Left ventricle myocardium inferior (tissue), 1 donor: ENCODE data around the gene TMEM38B. TPM values are rescaled to one million over a fixed set of nuclear protein-coding genes. Genes with fewer than 3 reads are reported as not detected.

Experiments
- DNase-seq: peaks from one replicate; pipeline ENCODE4 v3.0.0-alpha.2; 2020
- H3K27ac ChIP-seq: fragments of 200-600 bp; replicated peaks from 2 replicates; pipeline ENCODE4 v1.8.0; 2021
- H3K27me3 ChIP-seq: fragments of 200-600 bp; 2 replicates; pipeline ENCODE4 v1.8.0; 2021; ENCODE audit warnings: low read depth
- H3K36me3 ChIP-seq: fragments of 200-600 bp; 2 replicates; pipeline ENCODE4 v1.8.0; 2021
- H3K4me1 ChIP-seq: fragments of 200-600 bp; 2 replicates; pipeline ENCODE4 v1.8.0; 2021
- H3K4me3 ChIP-seq: fragments of 200-600 bp; 2 replicates; pipeline ENCODE4 v1.8.0; 2021; ENCODE audit warnings: mild to moderate bottlenecking, moderate library complexity
- H3K9me3 ChIP-seq: fragments of 200-600 bp; replicated peaks from 2 replicates; pipeline ENCODE4 v1.8.0; 2021
- intact Hi-C: fragments of 100-400 bp; cut with micrococcal nuclease; formaldehyde crosslinking; loops from one replicate; pipeline ENCODE4 v1.11.0; 2022
- total RNA-seq: library from RNA; stranded (reverse); fragmentation: NEBNext Ultra II Directional; extraction: Animal tissue kit (Norgen Biotek cat#: 25700); gene quantifications from one replicate; pipeline ENCODE4 v1.2.1, GENCODE V29; 2021
- TF ChIP-seq, protein P1 (sequence below): fragments of 200-600 bp; IDR thresholded peaks from 2 replicates; pipeline ENCODE4 v1.8.0; 2021; ENCODE audit warnings: antibody characterized with exemption, mild to moderate bottlenecking, borderline replicate concordance
- donor health status: DM: no; HTN: yes; CAD: no; lungs with severe emphysema.

Gene TMEM38B
- total RNA-seq, 1 donor from 2014 or later = 63.2 TPM

DNA sequence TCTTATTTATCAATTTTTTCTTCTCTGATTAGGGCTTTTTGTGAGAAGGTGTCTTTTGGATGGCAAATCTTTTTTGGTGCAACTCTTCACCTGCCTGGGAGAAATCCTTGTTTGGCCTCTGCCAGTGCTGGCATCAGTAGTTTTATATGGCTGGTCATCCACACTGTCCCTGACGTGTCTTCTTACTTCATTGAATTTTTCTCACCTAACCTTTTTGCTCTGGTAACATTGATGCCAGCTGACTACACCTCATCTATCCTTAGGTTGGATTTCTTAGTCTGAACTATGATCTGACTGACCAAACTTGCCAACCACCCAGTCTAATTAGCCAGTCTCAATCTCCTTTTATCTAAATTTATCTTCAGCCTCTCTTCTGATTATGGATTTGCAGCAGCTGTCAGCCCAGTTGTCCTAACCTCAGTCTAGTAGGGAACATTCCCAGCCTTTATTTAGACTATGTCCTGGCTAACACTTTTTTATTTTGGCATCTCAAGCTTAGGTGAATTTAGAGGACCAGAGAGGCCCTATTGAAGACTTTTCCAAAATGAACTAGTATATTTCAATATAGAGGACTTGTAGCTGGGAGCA, 10.6 kb upstream of the TMEM38B start:
- no peak overlapping the region for H3K27ac ChIP-seq
- H3K4me3 ChIP-seq = no peak overlapping the region
- H3K9me3 ChIP-seq = no peaks in the 10 kb centered on the region
- TF ChIP-seq, protein P1, sequence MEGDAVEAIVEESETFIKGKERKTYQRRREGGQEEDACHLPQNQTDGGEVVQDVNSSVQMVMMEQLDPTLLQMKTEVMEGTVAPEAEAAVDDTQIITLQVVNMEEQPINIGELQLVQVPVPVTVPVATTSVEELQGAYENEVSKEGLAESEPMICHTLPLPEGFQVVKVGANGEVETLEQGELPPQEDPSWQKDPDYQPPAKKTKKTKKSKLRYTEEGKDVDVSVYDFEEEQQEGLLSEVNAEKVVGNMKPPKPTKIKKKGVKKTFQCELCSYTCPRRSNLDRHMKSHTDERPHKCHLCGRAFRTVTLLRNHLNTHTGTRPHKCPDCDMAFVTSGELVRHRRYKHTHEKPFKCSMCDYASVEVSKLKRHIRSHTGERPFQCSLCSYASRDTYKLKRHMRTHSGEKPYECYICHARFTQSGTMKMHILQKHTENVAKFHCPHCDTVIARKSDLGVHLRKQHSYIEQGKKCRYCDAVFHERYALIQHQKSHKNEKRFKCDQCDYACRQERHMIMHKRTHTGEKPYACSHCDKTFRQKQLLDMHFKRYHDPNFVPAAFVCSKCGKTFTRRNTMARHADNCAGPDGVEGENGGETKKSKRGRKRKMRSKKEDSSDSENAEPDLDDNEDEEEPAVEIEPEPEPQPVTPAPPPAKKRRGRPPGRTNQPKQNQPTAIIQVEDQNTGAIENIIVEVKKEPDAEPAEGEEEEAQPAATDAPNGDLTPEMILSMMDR = no peak
- peaks cover 5% of the 10 kb centered on the region for H3K4me1 ChIP-seq
- H3K36me3 ChIP-seq = no peaks in the 10 kb centered on the region
- intact Hi-C loops = no loop called here
- no peak for DNase-seq
- no peaks in the 10 kb centered on the region for H3K27me3 ChIP-seq

DNA sequence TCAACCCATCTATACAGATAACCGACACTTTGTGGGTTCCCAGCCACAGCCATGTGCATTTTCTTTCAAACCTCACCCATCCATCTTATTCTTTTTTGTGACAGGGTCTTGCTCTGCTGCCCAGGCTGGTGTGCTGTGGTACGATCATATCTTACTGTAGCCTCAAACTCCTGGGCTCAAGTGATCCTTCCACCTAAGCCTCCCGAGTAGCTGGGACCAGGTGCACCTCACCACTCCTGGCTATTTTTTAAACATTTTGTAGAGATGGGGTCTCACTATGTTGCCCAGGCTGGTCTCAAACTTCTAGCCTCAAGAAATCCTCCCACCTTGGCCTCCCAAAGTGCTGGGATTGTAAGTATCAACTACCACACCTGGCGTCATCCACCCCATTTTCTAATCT, 7.4 kb upstream of the TMEM38B start:
- intact Hi-C loops = no loop called here
- no peak overlapping the region for H3K4me3 ChIP-seq

DNA sequence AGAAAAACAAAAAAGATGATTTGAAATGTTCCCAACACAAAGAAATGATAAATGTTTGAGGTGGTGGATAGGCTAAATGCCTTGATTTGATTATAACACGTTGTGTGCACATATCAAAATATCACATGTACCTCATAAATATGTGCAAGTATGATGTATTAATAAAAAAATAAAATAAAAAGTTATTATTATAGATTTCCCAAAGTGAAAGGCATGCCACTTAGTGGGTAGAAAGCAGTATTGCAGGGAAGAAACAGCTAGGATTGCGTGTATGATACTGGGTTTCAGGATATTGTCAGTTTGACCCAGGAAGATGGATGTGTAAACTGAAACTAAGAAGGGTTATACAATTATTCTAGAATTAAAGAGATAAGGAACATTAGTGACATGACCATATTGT, 3.6 kb upstream of the TMEM38B start:
- TF ChIP-seq, protein P1 = peak; percentile 47
- DNase-seq = no peak
- no peaks in the 10 kb centered on the region for H3K36me3 ChIP-seq
- no peak overlapping the region for H3K4me3 ChIP-seq
- no peaks in the 10 kb centered on the region for H3K9me3 ChIP-seq
- intact Hi-C loops = no loop called here
- no peak overlapping the region for H3K27ac ChIP-seq
- peaks cover 26% of the 10 kb centered on the region for H3K4me1 ChIP-seq
- H3K27me3 ChIP-seq = peaks cover 22% of the 10 kb centered on the region

More for the DNA sequence above, 7.4 kb upstream of the TMEM38B start:
- no peak for DNase-seq
- H3K27ac ChIP-seq = no peak overlapping the region
- H3K36me3 ChIP-seq = no peaks in the 10 kb centered on the region
- H3K4me1 ChIP-seq = peaks cover 9% of the 10 kb centered on the region
- H3K27me3 ChIP-seq = peaks cover 8% of the 10 kb centered on the region
- H3K9me3 ChIP-seq = no peaks in the 10 kb centered on the region
- TF ChIP-seq, protein P1 = no peak

DNA sequence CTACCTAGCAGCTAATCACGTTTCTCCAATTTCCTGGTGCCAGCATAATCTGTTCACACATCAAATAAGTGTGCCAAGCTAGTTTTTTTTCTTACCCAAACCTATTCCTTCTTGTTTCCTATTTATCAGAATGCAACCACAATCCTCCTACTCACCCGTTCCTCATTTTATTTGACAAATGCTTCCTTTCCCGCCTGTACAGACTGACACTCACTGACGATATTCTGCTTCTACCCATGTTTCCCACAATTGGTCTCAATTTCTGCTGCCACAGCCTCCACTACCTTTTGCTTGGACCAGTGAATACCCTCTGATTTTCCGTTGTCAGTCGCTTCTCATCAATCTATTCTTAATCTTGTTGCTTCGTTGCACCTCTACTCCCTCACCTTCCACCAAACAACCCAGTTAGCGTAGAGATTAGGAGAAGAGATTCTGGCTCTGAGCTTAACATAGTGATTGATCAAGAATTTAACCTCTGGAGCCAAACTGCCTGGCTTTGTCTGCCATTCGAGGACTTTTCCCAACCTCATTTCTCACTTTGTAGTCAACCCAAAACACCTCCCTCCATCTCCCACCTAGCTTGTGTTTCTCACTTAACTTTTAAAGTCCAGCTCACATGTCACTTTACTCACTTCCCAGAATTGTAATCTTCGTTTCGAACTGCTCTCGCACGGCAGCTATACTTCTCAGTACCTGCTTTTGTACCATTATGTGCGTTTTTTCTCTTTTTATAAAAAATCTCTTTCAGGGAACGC, 729 bp upstream of the TMEM38B start:
- no peak for DNase-seq
- intact Hi-C loops = no loop called here

DNA sequence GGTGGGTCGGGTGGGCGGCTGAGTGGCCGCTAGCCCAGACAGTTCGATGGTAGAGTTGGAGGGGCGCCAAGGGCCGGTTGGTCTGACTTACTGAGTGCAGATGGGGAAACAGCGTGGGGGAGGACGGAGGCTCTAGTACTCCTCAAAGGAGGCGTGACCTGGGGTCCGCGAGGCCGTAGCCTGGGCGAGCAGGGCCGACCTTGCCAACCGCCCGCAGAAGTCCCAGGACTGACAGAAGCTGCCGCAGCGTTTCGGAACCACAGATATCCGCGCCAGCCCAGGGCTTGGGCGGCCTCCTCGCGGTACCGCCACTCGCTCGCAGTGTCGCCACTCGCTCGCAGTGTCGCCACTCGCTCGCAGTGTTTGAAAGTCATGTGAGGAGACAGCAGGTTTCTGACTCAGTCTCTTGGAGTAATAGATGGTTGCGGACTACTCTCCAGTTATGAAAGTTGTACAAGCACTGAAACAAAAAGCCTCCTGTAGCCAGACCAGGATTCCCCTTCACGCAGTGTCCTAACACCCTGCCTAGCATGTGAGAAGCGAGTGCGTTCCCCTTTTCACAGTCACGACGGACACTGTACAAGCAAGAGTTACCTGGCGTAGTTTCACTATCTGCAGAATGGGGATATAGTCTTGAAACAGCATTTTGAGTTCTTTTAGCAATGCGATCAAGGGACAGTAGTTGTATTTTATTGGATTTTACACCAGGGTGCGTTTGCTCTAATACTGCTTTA, 674 bp downstream of the TMEM38B start:
- H3K36me3 ChIP-seq = no peaks in the 10 kb centered on the region
- DNase-seq = peak; percentile 56
- H3K4me3 ChIP-seq = peak overlapping the region; percentile 88
- TF ChIP-seq, protein P1 = no peak
- peaks cover 22% of the 10 kb centered on the region for H3K27me3 ChIP-seq
- H3K9me3 ChIP-seq = no peaks in the 10 kb centered on the region
- H3K4me1 ChIP-seq = peaks cover 63% of the 10 kb centered on the region
- H3K27ac ChIP-seq = peak overlapping the region; percentile 88
- intact Hi-C loops = no loop called here

More for the DNA sequence above, 729 bp upstream of the TMEM38B start:
- Histone ChIP-seq H3K36me3 (no peaks in the 10 kb centered on the region), H3K4me1 (peaks cover 53% of the 10 kb centered on the region), H3K27ac (peak overlapping the region; percentile 88), H3K4me3 (peak overlapping the region; percentile 88), H3K27me3 (peaks cover 22% of the 10 kb centered on the region), H3K9me3 (no peaks in the 10 kb centered on the region)
- TF ChIP-seq, protein P1 = no peak
